Endothelial cell of umbilical vein (primary cell): Measurements from ENCODE around the gene PLEKHA5. TPM values are rescaled to one million over a fixed set of nuclear protein-coding genes. Genes with fewer than 3 reads are reported as not detected.

Experiments
- BruUV-seq: library from RNA; stranded (reverse); fragments of 400-500 nt; replicated peaks from 2 replicates; lab custom pipeline; 2021; lab: Mats Ljungman, UMichigan
- CTCF ChIA-PET: fragments of 300-600, 350-600 bp; sonication (Branson Sonifier 250); formaldehyde crosslinking; loops from one replicate; lab custom pipeline; 2021; ENCODE audit warnings: antibody characterized with exemption, inconsistent platforms; lab: Charles Lee
- POLR2A ChIA-PET: fragments of 300-600, 350-600 bp; sonication (Branson Sonifier 250); formaldehyde crosslinking; loops from one replicate; lab custom pipeline; 2021; ENCODE audit warnings: antibody characterized with exemption, inconsistent platforms; lab: Charles Lee
- DNase-seq: peaks from one replicate; pipeline ENCODE4 v3.0.0-alpha.2; 2011; ENCODE audit warnings: low read depth, low spot score
- FAIRE-seq: peaks from 2 replicates; lab custom pipeline; 2011; peaks lifted over from hg19 to GRCh38; lab: Jason Lieb, UNC
- H2AFZ ChIP-seq: 2 replicates; pipeline ENCODE4 v1.6.0; 2012; ENCODE audit warnings: low read depth, low read length, control low read depth, inconsistent platforms
- H3K27ac ChIP-seq: 2 replicates; pipeline ENCODE4 v1.5.1; 2011; ENCODE audit warnings: low read depth, mild to moderate bottlenecking, control low read depth, low read length, moderate library complexity; ENCODE audit not compliant: insufficient read depth
- H3K27me3 ChIP-seq, 2 experiments: 2 replicates each; pipeline versions ENCODE4 v1.6.0 to v1.6.1; 2011; ENCODE audit warnings: low read length in 2 of 2, mixed read lengths in 1 of 2; ENCODE audit not compliant: control insufficient read depth in 2 of 2, insufficient read depth in 2 of 2
- H3K36me3 ChIP-seq, 2 experiments: 2 replicates in 1 of 2; 3 replicates in 1 of 2; pipeline ENCODE4 v1.5.1; 2011; ENCODE audit warnings: low read length in 2 of 2, mild to moderate bottlenecking in 1 of 2, moderate library complexity in 1 of 2; ENCODE audit not compliant: control insufficient read depth in 2 of 2, insufficient read depth in 2 of 2; ENCODE audit errors: extremely low read depth in 1 of 2
- H3K4me1 ChIP-seq: 3 replicates; pipeline ENCODE4 v1.5.1; 2011; ENCODE audit warnings: mild to moderate bottlenecking, low read length; ENCODE audit not compliant: control insufficient read depth, insufficient read depth; ENCODE audit errors: extremely low read depth
- H3K4me2 ChIP-seq: 2 replicates; pipeline ENCODE4 v1.6.1; 2011; ENCODE audit warnings: low read length, control low read depth, mixed read lengths; ENCODE audit not compliant: insufficient read depth
- H3K4me3 ChIP-seq, 3 experiments: fragments of 200-600 bp in 1 of 3; sonication (generic), shearing (Covaris generic) in 1 of 3; replicated peaks in 1 of 3; 2 replicates each; pipeline ENCODE4 v1.5.1; 2011 to 2016; ENCODE audit warnings: control low read depth in 3 of 3, low read length in 3 of 3, mild to moderate bottlenecking in 2 of 3, inconsistent platforms in 1 of 3, low read depth in 1 of 3, moderate library complexity in 1 of 3; ENCODE audit not compliant: insufficient read depth in 1 of 3
- H3K79me2 ChIP-seq: 2 replicates; pipeline ENCODE4 v1.6.0; 2012; ENCODE audit warnings: low read length, inconsistent platforms; ENCODE audit not compliant: control insufficient read depth, insufficient read depth
- H3K9ac ChIP-seq: replicated peaks from 2 replicates; pipeline ENCODE3; 2011; ENCODE audit warnings: low read length, control low read depth; ENCODE audit not compliant: insufficient read depth; ENCODE audit errors: extremely low read depth
- H3K9me1 ChIP-seq: replicated peaks from 3 replicates; pipeline ENCODE4 v1.6.0; 2011; ENCODE audit warnings: mild to moderate bottlenecking, low read length; ENCODE audit not compliant: control insufficient read depth, insufficient read depth; ENCODE audit errors: extremely low read depth
- H3K9me3 ChIP-seq: replicated peaks from 2 replicates; pipeline ENCODE4 v1.5.1; 2012; ENCODE audit warnings: low read length, inconsistent platforms; ENCODE audit not compliant: control insufficient read depth, insufficient read depth
- H4K20me1 ChIP-seq: replicated peaks from 2 replicates; pipeline ENCODE3; 2011; ENCODE audit warnings: mild to moderate bottlenecking, low read length; ENCODE audit not compliant: control insufficient read depth, insufficient read depth; ENCODE audit errors: extremely low read depth
- CTCF ChIP-seq, 2 donors: IDR thresholded peaks; 1 replicate in 1 of 2; 2 replicates in 1 of 2; pipeline ENCODE4 v1.5.1; 2011; ENCODE audit warnings: low read length in 2 of 2, mild to moderate bottlenecking in 2 of 2, moderate library complexity in 2 of 2, control low read depth in 1 of 2, inconsistent platforms in 1 of 2, low read depth in 1 of 2; ENCODE audit not compliant: insufficient read depth in 1 of 2; ENCODE audit errors: extremely low read depth in 1 of 2
- EZH2 ChIP-seq: IDR thresholded peaks from 2 replicates; pipeline ENCODE4 v1.6.1; 2012; ENCODE audit warnings: borderline replicate concordance, low read depth, mild to moderate bottlenecking, moderate library complexity, low read length, inconsistent platforms; ENCODE audit not compliant: severe bottlenecking
- FOS ChIP-seq: IDR thresholded peaks from 2 replicates; pipeline ENCODE4 v1.6.1; 2011; ENCODE audit warnings: mild to moderate bottlenecking, low read length, moderate library complexity, borderline replicate concordance; ENCODE audit not compliant: insufficient read depth
- GATA2 ChIP-seq: IDR thresholded peaks from 2 replicates; pipeline ENCODE4 v1.7.0; 2011; ENCODE audit warnings: low read depth, mild to moderate bottlenecking, moderate library complexity, mixed read lengths, low read length; ENCODE audit not compliant: insufficient read length, insufficient read depth
- JUN ChIP-seq: IDR thresholded peaks from 2 replicates; pipeline ENCODE4 v1.6.1; 2011; ENCODE audit warnings: borderline replicate concordance, low read depth; ENCODE audit not compliant: insufficient read length, insufficient read depth
- MAX ChIP-seq: IDR thresholded peaks from 2 replicates; pipeline ENCODE4 v1.6.1; 2011; ENCODE audit not compliant: insufficient read depth, insufficient read length
- MYC ChIP-seq: IDR thresholded peaks from one replicate; pipeline ENCODE4 v1.6.1; 2011; ENCODE audit warnings: mild to moderate bottlenecking, low read depth, low read length
- POLR2A ChIP-seq: IDR thresholded peaks from 2 replicates; pipeline ENCODE4 v1.6.1; 2012; ENCODE audit warnings: low read depth, mild to moderate bottlenecking, control low read depth, low read length
- POLR2AphosphoS5 ChIP-seq: IDR thresholded peaks from 2 replicates; pipeline ENCODE4 v1.6.1; 2012; ENCODE audit warnings: low read depth, mild to moderate bottlenecking, control low read depth, low read length, moderate library complexity; ENCODE audit not compliant: insufficient read depth
- dilution Hi-C: fragments of 300-500 bp; cut with MboI; formaldehyde crosslinking; loops from one replicate; pipeline ENCODE4 v1.15.0; 2019; ENCODE audit warnings: low sequenced_read_pairs; ENCODE audit not compliant: extremely low pct_ligation_motif_present
- intact Hi-C: fragments of 100-400 bp; cut with micrococcal nuclease; formaldehyde crosslinking; loops from one replicate; pipeline ENCODE4 v1.10.0; 2022
- polyA plus RNA-seq, 4 experiments: library from polyadenylated mRNA; depleted of rRNA in 3 of 4; stranded (reverse) in 3 of 4; unstranded in 1 of 4; fragments of >200 nt; gene quantifications; 2 replicates each; pipeline versions ENCODE4 v1.2.1 to v1.2.3, GENCODE V29; 2011 to 2012; ENCODE audit warnings: missing spikeins in 1 of 4
- total RNA-seq: library from RNA; stranded (reverse); gene quantifications from 2 replicates; pipeline ENCODE4 v1.2.3, GENCODE V29; 2021

The PLEKHA5 gene
- total and polyA plus RNA-seq, 2 donors (not counting 3 experiments of a cell fraction or from before 2014, with no cell fraction given) = 2.5 to 12.7 TPM

- POLR2A ChIA-PET = no interaction called here
- BruUV-seq = no TSS peak
- Histone ChIP-seq H3K79me2 (no peaks in the 10 kb centered on the region), H3K4me3 (no peak overlapping the region), H3K4me1 (no peaks in the 10 kb centered on the region), H3K27ac (no peak overlapping the region), H3K9me1 (no peaks in the 10 kb centered on the region), H4K20me1 (no peaks in the 10 kb centered on the region), H2AFZ (no peak overlapping the region), H3K4me2 (no peak overlapping the region), H3K36me3 (no peaks in the 10 kb centered on the region), H3K27me3 (no peaks in the 10 kb centered on the region), H3K9me3 (no peaks in the 10 kb centered on the region), H3K9ac (no peak overlapping the region)
- dilution Hi-C loops = no loop called here
- CTCF ChIA-PET = no interaction called here
- no peak for DNase-seq
- intact Hi-C loops = no loop called here
- TF ChIP-seq EZH2 (no peak), MYC (no peak), FOS (no peak), POLR2AphosphoS5 (no peak), MAX (no peak), POLR2A (no peak), CTCF (IDR thresholded peaks at IDR 0.05; ENCODE audit: extremely low read depth in 1 of 2, insufficient read depth in 1 of 2, low read depth in 1 of 2, low read length in 2 of 2) (no peak), JUN (no peak), GATA2 (no peak)
- FAIRE-seq = no peak
Measured at GRCh38 chr12:19208456-19208855, 78.9 kb downstream of the PLEKHA5 start.
